Islet of Langerhans (tissue), 1 donor: ENCODE data around the gene ALDH1A2.

Experiments used
- FAIRE-seq: peaks from one replicate; lab custom pipeline; 2011; peaks lifted over from hg19 to GRCh38; lab: Jason Lieb, UNC

ALDH1A2 gene

GRCh38 chr15:57994221-57995049 lies 71.1 kb downstream of the ALDH1A2 start:
- FAIRE-seq: peak; percentile 95

- FAIRE-seq: no peak
Measured at GRCh38 chr15:57993409-57994145, 71.9 kb downstream of the ALDH1A2 start.

GRCh38 chr15:57992761-57993355 lies 72.7 kb downstream of the ALDH1A2 start:
- FAIRE-seq: no peak

- FAIRE-seq: no peak
Measured at GRCh38 chr15:57973534-57973933, 92.0 kb downstream of the ALDH1A2 start.

GRCh38 chr15:57972864-57973263 lies 92.6 kb downstream of the ALDH1A2 start:
- no peak for FAIRE-seq

GRCh38 chr15:57969996-57970395 lies 95.5 kb downstream of the ALDH1A2 start:
- no peak for FAIRE-seq

GRCh38 chr15:57969355-57969754 lies 96.2 kb downstream of the ALDH1A2 start:
- no peak for FAIRE-seq

GRCh38 chr15:57962887-57963286 lies 102.6 kb downstream of the ALDH1A2 start:
- no peak for FAIRE-seq

- no peak for FAIRE-seq
Measured at GRCh38 chr15:57961919-57962318, 103.6 kb downstream of the ALDH1A2 start.

- no peak for FAIRE-seq
Measured at GRCh38 chr15:57957113-57957512, 108.4 kb downstream of the ALDH1A2 start.

GRCh38 chr15:57953874-57954273 lies 111.6 kb downstream of the ALDH1A2 start:
- FAIRE-seq: no peak

GRCh38 chr15:57951328-57951932 lies 114.1 kb downstream of the ALDH1A2 start:
- no peak for FAIRE-seq

GRCh38 chr15:57950381-57950946 lies 115.0 kb downstream of the ALDH1A2 start:
- no peak for FAIRE-seq

GRCh38 chr15:57949374-57949943 lies 116.1 kb downstream of the ALDH1A2 start:
- FAIRE-seq: no peak

GRCh38 chr15:57948351-57949289 lies 116.9 kb downstream of the ALDH1A2 start:
- no peak for FAIRE-seq

GRCh38 chr15:57947781-57948180 lies 117.7 kb downstream of the ALDH1A2 start:
- FAIRE-seq: no peak

GRCh38 chr15:57947282-57947681 lies 118.2 kb downstream of the ALDH1A2 start:
- FAIRE-seq: no peak

GRCh38 chr15:57946491-57947048 lies 118.9 kb downstream of the ALDH1A2 start:
- FAIRE-seq: no peak

GRCh38 chr15:57945616-57946015 lies 119.9 kb downstream of the ALDH1A2 start:
- no peak for FAIRE-seq

- FAIRE-seq: no peak
Measured at GRCh38 chr15:57943754-57944420, 121.6 kb downstream of the ALDH1A2 start.
